Stimulated activated CD4-positive, alpha-beta T cell treated with anti-CD3 and anti-CD28 coated beads, Interleukin-1b, Interleukin-23, amount 100 ng/mL, for 24 hours (primary cell): ENCODE results near the gene KCNH3.
"Not testable (repeated sequence)": the region's sequence is repeated elsewhere in the genome, so short reads cannot be mapped to it uniquely, and the experiment has no call there.

Experiments used
- DNase-seq, 4 experiments: peaks; one replicate each; pipeline ENCODE4 v3.0.0-alpha.2; 2020; ENCODE audit warnings: low read depth in 4 of 4, low spot score in 1 of 4

KCNH3 gene

DNA sequence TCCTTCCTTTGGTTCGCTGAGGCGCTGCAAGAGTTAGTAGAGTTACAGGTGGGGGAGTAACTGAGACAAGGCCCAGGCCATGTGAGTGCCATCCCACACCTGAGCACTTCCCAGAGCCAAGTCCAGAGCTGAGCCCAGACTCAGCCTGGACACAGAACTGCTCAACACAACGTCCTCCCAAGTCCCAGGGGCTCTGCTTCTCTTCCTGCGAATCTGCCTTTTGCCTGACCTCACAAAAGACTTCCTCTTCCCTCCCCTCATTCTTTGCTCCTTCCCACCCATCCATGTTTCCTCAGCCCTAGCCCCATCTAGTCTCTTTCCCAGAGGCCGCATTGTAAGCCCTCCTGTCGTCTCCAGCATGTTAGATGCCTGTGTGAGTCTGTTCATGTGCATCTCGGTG lies 45.8 kb downstream of the KCNH3 start:
- DNase-seq = no peak

DNA sequence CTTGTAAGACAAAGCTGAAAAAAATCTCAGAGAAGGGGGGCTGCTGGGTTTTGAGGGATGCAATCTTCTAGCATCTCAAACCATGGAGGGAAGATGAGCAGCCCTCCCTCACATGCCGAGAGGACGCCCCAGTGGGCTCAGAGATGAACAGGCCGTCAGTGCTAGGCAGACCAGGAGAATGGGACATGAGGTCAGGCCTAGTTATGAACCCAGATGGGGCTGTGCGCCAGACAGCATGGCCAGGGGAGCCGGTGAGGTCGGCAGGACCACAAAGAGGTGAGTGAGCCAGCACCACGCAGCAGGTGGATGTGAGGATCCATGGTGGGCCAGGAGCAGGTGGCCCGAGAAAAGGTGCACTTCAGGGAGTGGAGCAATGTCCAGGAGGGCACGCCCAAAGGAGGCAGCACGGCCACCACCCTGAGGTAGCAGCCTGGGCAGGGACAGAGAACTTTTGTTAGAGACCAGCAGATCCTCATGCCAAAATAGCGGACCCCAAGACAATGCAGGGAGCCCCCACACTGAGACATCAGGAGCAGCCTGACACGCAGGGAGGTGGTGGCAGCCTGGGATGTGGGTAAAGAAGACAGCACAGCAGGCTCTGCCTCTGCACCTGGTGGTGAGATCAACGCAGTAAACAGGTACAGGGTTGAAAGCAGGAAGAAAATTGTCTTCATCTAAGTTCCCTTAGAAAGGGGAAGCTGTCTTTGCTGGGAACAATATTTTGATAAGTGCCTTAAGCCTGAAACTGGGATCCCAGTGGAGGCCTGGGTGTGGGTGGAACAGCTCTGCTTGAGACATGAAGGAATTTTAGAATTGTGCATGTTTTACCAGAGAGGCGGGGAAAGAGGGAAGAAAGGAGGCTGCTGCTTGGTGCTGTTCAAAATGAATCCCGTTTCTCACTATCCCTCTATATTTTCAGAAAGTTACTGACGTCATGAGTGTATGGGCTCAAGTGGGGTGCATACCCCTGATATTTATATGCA lies 46.9 kb downstream of the KCNH3 start:
- DNase-seq = no peak

DNA sequence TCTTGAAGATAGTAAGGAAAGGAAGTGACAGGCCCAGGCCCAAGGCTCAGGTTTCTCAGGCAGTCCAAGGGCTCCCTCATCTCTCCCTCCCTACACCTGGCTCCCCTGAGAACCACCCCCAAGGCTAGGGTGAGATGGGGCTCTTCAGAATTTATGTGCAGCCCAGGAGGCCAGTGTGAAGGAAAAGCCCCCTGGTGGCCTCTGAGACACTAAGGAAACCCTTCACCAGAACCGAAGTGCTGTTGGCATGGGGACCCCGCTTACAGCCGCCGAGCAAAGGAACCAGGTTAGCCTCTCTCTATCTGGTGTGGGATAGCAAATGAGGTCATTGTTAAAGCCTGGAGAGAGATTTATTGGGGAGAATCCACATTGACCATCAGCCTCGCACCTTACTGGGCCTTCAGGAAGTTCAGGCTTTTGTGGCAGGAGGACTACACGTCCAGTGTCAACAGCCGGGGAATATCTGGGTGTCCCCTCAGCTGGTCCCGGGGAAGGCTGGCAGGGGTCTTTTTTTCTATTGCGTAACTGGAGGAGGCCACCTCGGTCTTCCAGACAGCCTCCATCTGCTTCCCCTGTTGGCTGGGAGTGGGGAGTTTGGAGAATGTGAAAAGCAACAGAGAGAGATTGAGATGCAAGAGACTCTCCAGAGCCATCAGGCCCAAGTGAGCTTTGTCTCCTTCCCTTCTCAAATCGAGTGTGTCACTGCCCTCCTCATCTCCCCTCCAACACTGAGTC lies 48.5 kb downstream of the KCNH3 start:
- no peak for DNase-seq

DNA sequence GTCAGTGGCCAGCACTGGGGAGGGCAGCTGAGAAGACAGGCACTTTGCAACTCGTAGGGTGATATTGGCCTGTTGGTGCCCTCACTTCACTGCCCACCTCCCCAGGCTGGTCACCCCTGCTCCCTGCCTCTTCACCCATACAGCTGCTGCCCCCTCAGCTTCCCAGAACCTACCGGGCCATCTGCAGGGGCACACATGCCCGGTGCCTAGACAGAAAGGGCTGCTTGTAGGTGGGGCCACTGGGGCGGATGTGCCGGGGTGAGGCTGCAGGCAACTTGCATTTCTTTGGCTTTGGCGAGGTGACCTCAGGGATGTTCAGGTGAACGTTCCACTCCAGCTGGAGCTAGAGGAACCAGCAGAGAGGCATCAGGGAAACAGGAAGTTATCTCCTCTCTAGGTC lies 49.5 kb downstream of the KCNH3 start:
- no peak for DNase-seq

DNA sequence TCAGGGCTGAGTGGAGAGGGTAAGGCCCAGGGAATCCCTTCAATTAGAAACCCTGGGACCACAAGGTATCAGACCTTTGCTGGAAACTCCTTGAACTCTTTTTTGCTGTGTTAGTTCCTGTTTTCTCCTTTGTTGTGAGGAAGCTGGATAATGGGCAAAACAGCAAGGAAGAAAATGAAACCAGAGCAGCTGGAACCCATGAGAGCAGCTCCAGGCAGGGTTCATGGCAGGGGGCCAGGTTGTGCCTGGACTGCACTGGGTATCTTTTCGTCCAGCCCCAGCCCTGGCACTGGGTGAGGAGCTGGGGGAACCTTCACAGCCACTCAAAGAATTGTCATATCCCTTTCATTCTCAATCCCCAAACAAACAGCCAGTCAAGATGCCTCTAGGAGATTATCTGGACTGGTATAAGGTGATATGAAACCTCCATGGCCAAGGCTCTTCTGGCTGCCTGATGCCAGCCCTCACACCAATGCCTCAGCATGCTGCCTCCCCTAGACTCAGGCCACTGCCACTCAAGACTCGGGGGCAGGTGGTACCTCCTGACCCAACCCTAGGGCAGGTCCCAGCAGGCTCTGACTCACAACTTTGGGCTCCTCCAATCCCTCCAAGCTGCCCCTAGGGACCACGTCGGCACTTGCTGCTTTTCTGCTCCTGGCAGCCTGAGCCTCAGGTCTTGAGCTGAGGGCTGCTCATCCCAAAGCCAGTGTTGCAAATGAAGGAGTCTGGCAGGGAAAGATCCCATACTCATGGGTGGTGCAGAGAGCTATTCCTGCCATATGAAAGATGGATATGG lies 50.1 kb downstream of the KCNH3 start:
- DNase-seq = no peak

DNA sequence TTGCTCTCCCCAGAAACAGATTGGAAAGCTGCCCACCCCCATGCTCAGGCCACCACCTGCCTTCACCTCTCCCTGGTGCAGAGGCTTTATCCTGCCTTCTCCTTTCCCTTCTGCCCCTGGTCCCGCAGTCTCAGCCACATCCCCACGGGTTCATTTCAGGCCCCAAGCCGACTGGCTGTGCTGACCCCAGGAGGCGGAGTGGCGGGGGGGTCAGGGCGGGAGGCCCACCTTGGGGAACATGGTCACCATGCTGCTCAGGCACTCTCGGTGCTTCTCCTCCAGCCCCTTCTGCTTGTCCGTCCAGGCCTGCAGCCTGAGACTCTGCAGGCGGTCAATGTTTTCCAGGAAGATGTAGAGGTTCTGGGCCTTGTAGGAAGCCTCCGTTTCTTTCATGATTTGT lies 59.7 kb downstream of the KCNH3 start:
- DNase-seq = no peak

DNA sequence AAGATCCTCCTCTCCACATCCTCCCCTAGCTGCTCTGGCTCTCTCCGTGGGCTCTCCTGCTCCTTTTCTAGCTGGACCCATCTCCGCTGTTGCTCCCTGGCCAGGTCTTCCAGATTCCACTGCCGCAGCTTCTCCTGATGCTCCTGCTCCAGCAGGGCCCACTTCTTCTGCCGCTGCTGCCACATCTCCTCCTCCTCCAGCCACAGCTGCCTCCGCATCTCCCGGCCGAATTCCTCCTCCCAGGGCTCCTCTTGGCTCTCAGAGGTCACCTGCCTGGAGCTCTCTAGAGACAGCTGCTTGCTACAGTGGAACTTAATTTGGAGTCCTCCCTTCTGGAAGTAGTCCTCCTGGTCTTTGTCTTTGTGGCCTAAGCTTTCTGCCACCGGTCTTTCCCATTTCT lies 61.1 kb downstream of the KCNH3 start:
- DNase-seq = no peak

DNA sequence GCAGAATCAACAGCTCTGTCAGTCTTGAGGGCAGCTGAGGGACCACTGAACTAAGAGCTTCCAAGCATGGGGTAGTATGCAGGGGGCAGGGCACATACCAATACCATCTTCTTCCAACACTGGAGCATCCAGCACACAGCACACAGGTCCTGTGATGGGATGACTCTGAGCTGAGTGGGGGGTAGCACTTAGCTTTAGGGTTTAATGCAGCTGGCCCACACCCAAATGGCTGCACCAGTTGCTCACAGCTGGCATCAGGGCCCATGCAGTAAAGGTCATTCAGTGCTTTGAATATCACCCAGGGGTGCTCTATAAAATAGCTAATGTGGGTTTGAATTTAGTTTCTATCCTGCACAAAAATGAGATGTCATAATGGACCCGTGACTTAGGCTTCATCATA lies 64.9 kb downstream of the KCNH3 start:
- DNase-seq = no peak

DNA sequence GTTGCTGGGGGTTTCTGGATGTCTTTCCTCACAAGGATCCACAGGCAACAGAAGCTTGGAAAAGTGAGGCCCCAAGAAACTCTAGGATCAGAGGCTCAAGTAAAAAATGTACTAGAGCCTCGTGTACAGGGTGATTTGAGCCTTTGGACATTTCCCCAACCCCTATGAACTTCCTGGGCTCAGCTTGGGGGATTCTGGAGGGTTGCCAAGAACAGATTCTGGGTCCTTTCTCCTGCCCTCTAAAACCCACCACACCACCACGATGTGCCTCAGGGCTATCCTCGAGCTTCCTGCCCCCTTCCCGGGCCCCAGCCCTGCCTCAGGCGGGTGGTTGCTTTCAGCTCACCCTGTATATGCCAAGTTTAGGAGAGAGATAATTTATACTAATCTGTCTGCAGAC lies 66.0 kb downstream of the KCNH3 start:
- no peak for DNase-seq

DNA sequence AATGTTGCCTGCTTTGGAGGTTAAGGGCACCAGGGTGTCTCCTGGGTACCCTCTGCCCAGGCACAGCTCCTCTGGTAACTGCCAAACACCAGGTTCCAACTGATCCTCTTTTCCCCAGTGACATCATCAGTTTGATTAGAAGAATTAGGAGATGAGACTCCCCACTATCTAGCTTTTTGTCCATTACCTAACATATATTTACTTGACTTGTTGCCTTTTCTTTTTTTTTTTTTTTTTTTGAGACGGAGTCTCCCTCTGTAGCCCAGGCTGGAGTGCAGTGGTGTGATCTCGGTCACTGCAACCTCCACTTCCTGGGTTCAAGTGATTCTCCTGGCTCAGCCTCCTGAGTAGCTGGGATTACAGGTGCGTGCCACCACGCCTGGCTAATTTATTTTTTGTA lies 66.7 kb downstream of the KCNH3 start, which contains the start of gene FAM186B:
Gene FAM186B (minus strand): TSS at position 101 of the 400 bp plus-strand sequence. CDS start 162 bp downstream, outside the sequence.
- DNase-seq = not testable (repeated sequence)
